ENCODE data around the gene ESRRA.

DNA sequence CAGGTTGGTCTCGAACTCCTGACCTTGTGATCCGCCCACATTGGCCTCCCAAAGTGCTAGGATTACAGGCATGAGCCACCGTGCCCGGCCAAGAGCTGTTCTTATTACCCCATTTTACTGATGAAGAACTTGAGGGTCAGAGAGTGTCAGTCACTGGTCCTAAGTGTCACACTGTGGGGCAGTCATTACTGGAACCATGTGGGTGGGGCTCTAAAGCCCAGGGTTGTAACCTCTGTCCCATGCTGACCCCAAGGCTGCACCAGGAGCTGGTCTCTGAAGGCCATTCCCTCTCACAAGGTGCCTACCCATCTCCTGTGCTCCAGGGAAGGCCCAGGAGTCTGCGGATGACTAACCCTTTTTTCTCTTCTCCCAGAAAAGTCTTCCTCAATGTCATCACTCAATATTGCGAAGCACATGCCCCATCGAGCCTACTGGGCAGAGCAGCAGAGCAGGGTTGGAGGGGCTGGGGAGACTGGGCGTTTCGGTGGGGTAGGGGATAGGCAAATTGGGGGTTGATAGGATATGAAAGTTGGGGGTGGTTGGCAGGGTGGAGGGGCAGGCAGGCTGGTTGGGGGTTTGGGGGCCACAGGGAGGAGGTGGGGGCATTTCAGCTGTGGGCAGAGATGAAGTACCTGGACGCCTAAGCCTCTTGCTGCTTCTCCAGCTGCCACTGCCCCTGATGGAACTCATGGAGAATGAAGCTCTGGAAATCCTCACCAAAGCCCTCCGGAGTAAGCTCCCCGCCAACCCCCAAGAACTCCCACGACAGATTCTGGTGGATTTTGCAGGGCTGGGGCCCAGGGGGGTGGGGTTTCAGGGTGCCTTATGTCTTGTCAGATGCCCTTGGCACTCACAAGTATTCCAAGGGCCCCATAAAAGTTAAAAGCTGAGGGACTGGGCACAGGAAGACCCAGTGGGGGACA lies 2.0 kb upstream of the ESRRA start:
- TF ChIP-seq POLR2AphosphoS5 (IDR thresholded peaks at IDR 0.05) (no peak), EP300 (conservative IDR thresholded peaks at IDR 0.05; ENCODE audit: poor library complexity, severe bottlenecking) (no peak), RAD21 (conservative IDR thresholded peaks at IDR 0.05) (no peak), EZH2 (IDR thresholded peaks at IDR 0.05; ENCODE audit: borderline replicate concordance, insufficient read depth, low read length, poor library complexity, severe bottlenecking) (no peak), SMC3 (conservative IDR thresholded peaks at IDR 0.05; ENCODE audit: poor library complexity) (no peak), MXI1 (conservative IDR thresholded peaks at IDR 0.05; ENCODE audit: poor library complexity, severe bottlenecking) (no peak), TAF1 (IDR thresholded peaks at IDR 0.05; ENCODE audit: low read depth) (no peak), REST (IDR thresholded peaks at IDR 0.05; ENCODE audit: borderline replicate concordance) (no peak)
- TF ChIP-seq, protein P1, sequence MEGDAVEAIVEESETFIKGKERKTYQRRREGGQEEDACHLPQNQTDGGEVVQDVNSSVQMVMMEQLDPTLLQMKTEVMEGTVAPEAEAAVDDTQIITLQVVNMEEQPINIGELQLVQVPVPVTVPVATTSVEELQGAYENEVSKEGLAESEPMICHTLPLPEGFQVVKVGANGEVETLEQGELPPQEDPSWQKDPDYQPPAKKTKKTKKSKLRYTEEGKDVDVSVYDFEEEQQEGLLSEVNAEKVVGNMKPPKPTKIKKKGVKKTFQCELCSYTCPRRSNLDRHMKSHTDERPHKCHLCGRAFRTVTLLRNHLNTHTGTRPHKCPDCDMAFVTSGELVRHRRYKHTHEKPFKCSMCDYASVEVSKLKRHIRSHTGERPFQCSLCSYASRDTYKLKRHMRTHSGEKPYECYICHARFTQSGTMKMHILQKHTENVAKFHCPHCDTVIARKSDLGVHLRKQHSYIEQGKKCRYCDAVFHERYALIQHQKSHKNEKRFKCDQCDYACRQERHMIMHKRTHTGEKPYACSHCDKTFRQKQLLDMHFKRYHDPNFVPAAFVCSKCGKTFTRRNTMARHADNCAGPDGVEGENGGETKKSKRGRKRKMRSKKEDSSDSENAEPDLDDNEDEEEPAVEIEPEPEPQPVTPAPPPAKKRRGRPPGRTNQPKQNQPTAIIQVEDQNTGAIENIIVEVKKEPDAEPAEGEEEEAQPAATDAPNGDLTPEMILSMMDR (IDR thresholded peaks at IDR 0.05; ENCODE audit: poor library complexity, severe bottlenecking): no peak
